Neural crest cell (in vitro differentiated cells): ENCODE data around the gene C1QTNF6. TPM values are rescaled to one million over a fixed set of nuclear protein-coding genes. Genes with fewer than 3 reads are reported as not detected.

ENCODE experiments used
- DNase-seq: peaks from one replicate; pipeline ENCODE4 v3.0.0; 2021; ENCODE audit warnings: low read depth, mixed read lengths, low spot score
- H3K27ac Mint-ChIP-seq: one replicate; pipeline ENCODE4 v1.8.0; 2021; ENCODE audit warnings: mild to moderate bottlenecking, mixed read lengths; ENCODE audit not compliant: unreplicated experiment
- H3K27me3 Mint-ChIP-seq: 2 replicates; pipeline ENCODE4 v1.8.0; 2021; ENCODE audit warnings: low read depth, mild to moderate bottlenecking, mixed read lengths
- H3K36me3 Mint-ChIP-seq: 2 replicates; pipeline ENCODE4 v1.8.0; 2021; ENCODE audit warnings: low read depth, mild to moderate bottlenecking, mixed read lengths
- H3K4me1 Mint-ChIP-seq: 2 replicates; pipeline ENCODE4 v1.8.0; 2021; ENCODE audit warnings: mixed read lengths
- H3K4me3 Mint-ChIP-seq: one replicate; pipeline ENCODE4 v1.8.0; 2021; ENCODE audit warnings: mild to moderate bottlenecking, mixed read lengths
- H3K9me3 Mint-ChIP-seq: 2 replicates; pipeline ENCODE4 v1.8.0; 2021; ENCODE audit warnings: mixed read lengths
- CTCF ChIP-seq: fragments of 200-600 bp; sonication (generic); conservative IDR thresholded peaks from 2 replicates; pipeline ENCODE4 v1.5.0; 2021; ENCODE audit warnings: antibody characterized with exemption, mild to moderate bottlenecking
- total RNA-seq: library from RNA; stranded (reverse); gene quantifications from 2 replicates; pipeline ENCODE4 v1.2.1, GENCODE V29; 2021

The C1QTNF6 gene
- total RNA-seq, 1 donor from 2014 or later = 13.6 TPM

GRCh38 chr22:37179622-37180420, 8.2 kb downstream of the C1QTNF6 start:
- DNase-seq = no peak
- no peaks in the 10 kb centered on the region for H3K9me3 Mint-ChIP-seq
- H3K36me3 Mint-ChIP-seq = no peaks in the 10 kb centered on the region
- H3K4me3 Mint-ChIP-seq = no peak overlapping the region
- no peak for TF ChIP-seq CTCF
- H3K27ac Mint-ChIP-seq = no peak overlapping the region
- no peaks in the 10 kb centered on the region for H3K27me3 Mint-ChIP-seq
- H3K4me1 Mint-ChIP-seq = peaks cover 24% of the 10 kb centered on the region

- DNase-seq = no peak
- Mint-ChIP-seq H3K9me3 (no peaks in the 10 kb centered on the region), H3K27me3 (no peaks in the 10 kb centered on the region), H3K36me3 (no peaks in the 10 kb centered on the region), H3K4me3 (no peak overlapping the region), H3K4me1 (peaks cover 24% of the 10 kb centered on the region), H3K27ac (peak overlapping the region; percentile 50)
- TF ChIP-seq CTCF = no peak
Observed at GRCh38 chr22:37179126-37179470, 8.9 kb downstream of the C1QTNF6 start.

- H3K27me3 Mint-ChIP-seq = no peaks in the 10 kb centered on the region
- H3K4me3 Mint-ChIP-seq = no peak overlapping the region
- DNase-seq = no peak
- no peak for TF ChIP-seq CTCF
- H3K36me3 Mint-ChIP-seq = no peaks in the 10 kb centered on the region
- no peaks in the 10 kb centered on the region for H3K9me3 Mint-ChIP-seq
- peaks cover 24% of the 10 kb centered on the region for H3K4me1 Mint-ChIP-seq
- H3K27ac Mint-ChIP-seq = peak overlapping the region; percentile 79
Observed at GRCh38 chr22:37178350-37179125, 9.5 kb downstream of the C1QTNF6 start.

GRCh38 chr22:37177755-37178154, 10.3 kb downstream of the C1QTNF6 start:
- Mint-ChIP-seq H3K9me3 (no peaks in the 10 kb centered on the region), H3K4me3 (no peak overlapping the region), H3K4me1 (peaks cover 24% of the 10 kb centered on the region), H3K27me3 (no peaks in the 10 kb centered on the region), H3K27ac (peak overlapping the region; percentile 79), H3K36me3 (no peaks in the 10 kb centered on the region)
- TF ChIP-seq CTCF = no peak
- no peak for DNase-seq

- Mint-ChIP-seq H3K4me3 (no peak overlapping the region), H3K4me1 (peaks cover 24% of the 10 kb centered on the region), H3K27me3 (no peaks in the 10 kb centered on the region), H3K36me3 (no peaks in the 10 kb centered on the region), H3K27ac (no peak overlapping the region), H3K9me3 (no peaks in the 10 kb centered on the region)
- DNase-seq = no peak
- TF ChIP-seq CTCF = no peak
Observed at GRCh38 chr22:37177221-37177620, 10.8 kb downstream of the C1QTNF6 start.
